Renal cortical epithelial cell (primary cell): ENCODE data around the gene STAB1. TPM values are rescaled to one million over a fixed set of nuclear protein-coding genes. Genes with fewer than 3 reads are reported as not detected.

Experiments used
- DNase-seq: peaks from one replicate; pipeline ENCODE4 v3.0.0-alpha.2; 2011; ENCODE audit warnings: low read depth
- total RNA-seq: library from RNA; depleted of rRNA; stranded (reverse); fragments of >200 nt; gene quantifications from 2 replicates; pipeline ENCODE4 v1.2.3, GENCODE V29; 2014

Gene STAB1
- total RNA-seq, 1 donor from 2014 or later, result 0.50 TPM

DNA sequence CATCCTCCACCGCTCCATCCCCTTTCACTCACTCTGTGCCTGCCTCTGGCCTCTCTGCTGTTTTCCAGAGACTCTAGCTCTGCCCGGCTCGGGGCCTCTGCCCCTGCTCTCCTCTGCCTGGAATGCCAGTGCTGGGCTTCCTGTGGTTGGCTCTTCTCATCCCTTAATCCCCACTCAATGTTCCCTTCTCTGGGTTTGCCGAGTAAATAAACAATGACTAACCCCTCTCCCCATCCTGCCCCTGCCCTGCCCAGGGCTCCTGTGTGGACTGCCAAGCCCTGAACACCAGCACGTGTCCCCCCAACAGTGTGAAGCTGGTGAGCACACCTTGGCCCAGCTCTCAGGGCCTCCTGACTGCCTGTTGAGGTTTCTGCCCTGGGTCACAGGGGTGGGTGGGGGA lies 12.2 kb downstream of the STAB1 start:
- peak; percentile 77 for DNase-seq

DNA sequence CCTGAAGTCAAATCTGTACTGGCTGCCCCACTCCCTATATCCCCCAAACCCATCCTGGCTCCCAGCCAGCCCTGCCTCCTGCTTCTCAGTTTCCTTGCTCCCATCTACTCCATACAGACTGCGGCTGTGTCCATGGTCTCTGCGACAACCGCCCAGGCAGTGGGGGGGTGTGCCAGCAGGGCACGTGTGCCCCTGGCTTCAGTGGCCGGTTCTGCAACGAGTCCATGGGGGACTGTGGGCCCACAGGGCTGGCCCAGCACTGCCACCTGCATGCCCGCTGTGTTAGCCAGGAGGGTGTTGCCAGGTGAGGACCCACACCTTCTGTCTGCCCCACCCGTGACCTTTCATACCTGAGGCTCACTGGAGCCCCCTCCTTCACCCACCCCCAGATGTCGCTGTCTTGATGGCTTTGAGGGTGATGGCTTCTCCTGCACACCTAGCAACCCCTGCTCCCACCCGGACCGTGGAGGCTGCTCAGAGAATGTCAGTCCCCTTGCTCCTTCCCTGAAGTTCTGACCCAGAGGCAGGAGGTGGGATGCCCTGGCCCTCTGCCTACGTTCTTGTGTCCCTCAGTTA lies 14.7 kb downstream of the STAB1 start:
- DNase-seq, result no peak

DNA sequence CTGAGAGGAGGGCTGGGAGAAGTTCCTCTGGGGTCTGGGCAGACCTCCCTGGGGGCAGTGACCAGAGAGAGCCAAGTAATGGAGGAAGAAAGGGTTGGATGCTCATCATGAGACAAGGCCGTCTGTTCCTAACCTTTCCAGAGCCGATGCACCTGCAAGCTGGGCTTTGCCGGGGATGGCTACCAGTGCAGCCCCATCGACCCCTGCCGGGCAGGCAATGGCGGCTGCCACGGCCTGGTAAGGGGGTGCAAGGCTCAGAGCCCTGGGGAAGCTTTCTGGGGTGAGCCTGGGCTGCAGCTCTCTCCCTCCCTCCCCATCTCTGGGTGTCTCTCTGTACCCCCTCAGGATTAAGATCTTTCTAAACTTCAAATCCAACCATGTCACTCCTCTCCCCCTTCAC lies 16.4 kb downstream of the STAB1 start:
- DNase-seq, result no peak

DNA sequence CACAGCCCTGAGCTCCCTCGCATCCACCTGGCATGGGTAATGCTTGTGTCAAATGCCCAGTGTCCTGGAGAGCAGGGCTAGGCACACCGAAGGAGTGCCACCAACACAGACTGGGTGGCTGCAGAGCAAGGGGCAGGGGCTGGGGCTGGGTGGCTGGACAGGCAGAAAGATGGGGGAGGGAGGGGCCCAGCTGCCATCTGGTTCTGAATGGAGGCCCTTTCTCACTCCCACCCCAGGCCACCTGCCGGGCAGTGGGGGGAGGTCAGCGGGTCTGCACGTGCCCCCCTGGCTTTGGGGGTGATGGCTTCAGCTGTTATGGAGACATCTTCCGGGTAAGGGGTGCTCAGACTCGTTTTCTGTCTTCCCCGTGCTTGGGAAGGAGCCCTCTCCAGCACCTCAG lies 17.0 kb downstream of the STAB1 start:
- DNase-seq, result no peak

DNA sequence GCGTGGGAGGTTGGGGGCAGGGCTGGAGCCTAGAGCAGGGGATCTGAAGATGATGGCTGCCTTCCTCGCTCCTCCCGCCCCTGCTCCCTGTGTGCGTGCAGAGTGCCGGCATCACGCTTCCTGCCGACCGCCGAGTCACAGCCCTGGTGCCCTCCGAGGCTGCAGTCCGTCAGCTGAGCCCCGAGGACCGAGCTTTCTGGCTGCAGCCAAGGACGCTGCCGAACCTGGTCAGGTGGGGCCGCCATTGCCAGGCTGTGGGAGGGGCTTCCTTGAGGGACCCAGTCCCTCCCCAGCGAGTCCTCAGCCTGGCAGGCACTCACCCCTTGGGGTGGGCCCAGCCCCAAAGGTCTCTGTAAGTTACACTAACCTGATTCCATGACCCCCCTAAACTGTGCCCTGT lies 17.6 kb downstream of the STAB1 start:
- DNase-seq, result no peak

DNA sequence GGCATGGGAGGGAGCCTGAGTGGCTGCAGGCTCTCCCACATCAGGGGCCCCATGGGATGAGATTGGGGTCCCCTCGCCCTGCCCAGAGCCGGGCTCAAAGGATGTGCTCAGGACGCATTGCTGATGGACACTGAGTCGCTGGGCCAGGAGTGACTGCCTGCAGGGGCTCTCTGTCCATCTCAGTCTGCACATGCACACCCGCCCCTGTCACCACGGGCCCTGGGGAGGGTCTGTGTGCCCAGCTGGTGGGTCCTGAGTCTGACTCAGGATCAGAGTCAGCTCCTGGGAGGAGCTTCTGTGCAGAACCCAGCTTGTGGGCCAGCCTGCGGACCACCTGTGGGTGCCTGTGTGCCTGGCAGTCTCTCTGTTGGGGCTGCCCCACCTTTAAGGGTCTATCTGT lies 18.1 kb downstream of the STAB1 start:
- DNase-seq, result no peak

DNA sequence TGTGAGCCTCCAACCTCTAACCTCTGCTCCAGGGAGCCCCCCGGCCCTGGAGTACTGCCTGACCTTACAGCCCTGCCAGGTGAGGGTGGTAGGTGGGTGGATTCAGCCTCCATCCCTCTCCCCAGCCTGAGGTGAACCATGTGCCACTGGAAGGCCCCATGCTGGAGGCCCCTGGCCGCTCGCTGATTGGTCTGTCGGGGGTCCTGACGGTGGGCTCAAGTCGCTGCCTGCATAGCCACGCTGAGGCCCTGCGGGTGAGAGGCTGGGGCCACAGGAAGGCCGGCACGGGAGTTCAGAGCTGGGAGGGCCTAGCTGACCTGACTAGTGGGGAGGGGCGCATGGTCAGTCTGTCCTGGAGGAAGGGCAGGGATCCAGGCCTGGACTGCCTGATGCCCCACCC lies 19.4 kb downstream of the STAB1 start:
- DNase-seq, result no peak

DNA sequence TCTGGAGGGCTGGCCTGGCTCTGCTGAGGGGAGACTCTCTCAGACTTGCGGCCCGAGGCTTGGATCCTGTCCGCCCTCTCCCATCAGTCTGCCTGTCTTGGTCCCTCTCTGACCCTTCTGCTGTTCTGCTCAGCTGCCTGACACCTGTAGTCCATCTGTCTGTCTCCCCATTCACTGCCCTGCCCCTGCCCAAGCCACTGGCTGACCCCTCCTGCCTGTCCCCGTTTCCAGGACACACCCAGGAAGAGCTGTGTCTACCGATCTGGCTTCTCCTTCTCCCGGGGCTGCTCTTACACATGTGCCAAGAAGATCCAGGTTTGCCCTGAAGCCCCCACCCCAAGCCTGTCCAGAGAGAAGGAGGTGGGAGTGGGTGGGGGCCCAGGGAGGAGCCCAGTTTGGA lies 20.1 kb downstream of the STAB1 start:
- no peak for DNase-seq

DNA sequence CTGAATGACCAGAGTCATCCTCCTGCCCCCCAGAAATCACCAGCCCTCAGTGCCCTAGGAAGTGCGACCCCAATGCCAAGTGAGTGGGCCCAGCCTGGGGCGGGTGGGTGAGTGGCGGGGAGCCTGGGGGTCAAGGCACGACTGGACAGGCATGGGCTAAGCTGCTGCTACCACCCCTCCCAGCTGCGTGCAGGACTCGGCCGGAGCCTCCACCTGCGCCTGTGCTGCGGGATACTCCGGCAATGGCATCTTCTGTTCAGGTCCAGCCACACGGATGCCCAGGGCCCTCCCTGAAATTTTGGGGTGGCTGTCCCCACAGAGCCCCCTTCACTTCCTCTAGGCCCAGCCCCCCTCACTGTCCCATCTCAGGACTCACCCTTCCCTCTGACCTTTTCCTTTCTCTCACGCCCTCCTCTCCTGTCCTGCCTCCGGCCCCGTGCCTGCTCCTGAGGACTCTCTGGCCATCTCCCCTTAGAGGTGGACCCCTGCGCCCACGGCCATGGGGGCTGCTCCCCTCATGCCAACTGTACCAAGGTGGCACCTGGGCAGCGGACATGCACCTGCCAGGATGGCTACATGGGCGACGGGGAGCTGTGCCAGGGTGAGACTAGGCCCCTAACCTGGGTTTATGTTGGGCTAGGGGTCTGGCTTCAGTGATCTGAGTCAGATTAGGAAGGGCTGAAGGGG lies 21.5 kb downstream of the STAB1 start:
- no peak for DNase-seq

DNA sequence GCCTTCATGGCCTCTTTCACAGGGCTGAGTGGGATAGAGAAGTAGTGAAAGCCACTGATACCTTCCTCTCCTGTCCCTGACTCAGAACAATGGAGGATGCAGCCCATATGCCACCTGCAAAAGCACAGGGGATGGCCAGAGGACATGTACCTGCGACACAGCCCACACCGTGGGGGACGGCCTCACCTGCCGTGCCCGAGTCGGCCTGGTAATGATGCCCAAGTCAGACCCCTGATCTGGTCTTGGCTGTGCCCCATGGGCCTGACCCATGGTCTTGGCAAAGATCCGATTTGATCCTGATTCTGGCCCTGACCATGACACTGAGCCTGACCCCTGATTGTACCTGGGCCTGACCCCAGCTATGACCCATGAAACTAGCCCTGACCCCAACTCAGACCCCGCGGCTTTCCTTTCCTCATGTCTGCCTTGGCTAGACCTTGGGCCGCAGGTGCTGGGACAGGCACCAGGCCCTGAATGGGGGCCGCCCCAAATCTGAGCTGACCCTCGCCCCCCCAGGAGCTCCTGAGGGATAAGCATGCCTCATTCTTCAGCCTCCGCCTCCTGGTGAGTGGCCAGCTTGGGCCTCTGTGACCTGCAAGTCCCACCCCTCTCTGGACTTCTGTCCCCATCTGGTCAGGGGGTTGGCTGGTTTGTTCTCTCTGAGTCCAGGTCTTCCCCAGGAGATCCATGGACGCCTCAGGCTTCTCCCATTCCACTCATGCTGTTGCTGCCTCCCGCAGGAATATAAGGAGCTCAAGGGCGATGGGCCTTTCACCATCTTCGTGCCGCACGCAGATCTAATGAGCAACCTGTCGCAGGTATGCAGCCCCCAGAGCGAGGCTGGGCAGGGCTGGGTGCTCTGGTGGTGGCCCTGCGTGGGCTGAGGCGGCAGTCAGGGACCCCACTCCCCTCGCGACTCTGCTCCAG lies 22.9 kb downstream of the STAB1 start:
- no peak for DNase-seq

DNA sequence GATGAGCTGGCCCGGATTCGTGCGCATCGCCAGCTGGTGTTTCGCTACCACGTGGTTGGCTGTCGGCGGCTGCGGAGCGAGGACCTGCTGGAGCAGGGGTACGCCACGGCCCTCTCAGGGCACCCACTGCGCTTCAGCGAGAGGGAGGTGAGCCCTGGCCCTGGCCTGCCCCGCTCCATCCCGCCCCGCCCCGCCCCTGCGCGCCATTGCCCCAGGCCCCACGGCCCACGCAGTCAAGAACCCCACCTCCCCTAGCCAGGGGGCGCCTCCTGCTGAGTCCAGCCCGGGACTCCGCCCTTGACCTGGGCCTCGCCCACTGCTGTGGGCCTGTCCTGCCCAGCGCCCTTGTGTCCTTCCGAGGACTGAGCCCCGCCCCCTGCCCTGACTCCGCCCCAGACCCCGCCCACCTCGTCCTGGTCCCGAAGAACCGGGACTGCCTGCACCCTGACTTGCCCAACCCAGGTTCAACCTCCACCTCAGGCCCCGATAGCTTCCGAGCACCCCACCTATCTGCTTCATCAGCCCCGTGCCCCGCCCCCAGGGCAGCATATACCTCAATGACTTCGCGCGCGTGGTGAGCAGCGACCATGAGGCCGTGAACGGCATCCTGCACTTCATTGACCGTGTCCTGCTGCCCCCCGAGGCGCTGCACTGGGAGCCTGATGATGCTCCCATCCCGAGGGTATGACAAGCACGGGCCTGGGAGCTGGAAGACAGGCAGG lies 23.7 kb downstream of the STAB1 start:
- DNase-seq, result peak; percentile 15

DNA sequence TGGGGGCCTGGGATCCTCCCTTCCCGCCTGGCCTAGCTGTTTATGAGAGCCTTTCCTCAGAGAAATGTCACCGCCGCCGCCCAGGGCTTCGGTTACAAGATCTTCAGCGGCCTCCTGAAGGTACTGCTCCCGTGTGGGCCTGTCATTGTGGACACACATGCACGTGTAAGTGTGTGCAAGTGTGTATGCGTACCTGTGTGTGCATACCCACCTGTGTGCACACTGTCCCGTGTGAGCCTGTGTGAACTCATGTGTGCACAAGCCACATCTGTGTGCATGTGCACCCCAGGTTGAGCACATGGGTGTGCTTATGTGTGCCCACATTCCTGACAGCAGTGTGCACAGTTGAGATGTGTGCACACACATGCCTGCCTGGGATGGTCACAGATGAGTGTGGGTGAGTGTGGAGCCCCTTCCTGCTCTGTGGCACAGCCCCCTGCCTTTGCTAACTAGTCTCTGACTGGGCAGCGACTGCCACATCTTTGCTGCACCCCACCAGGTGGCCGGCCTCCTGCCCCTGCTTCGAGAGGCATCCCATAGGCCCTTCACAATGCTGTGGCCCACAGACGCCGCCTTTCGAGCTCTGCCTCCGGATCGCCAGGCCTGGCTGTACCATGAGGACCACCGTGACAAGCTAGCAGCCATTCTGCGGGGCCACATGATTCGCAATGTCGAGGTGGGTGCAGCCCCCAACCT lies 24.5 kb downstream of the STAB1 start:
- no peak for DNase-seq

DNA sequence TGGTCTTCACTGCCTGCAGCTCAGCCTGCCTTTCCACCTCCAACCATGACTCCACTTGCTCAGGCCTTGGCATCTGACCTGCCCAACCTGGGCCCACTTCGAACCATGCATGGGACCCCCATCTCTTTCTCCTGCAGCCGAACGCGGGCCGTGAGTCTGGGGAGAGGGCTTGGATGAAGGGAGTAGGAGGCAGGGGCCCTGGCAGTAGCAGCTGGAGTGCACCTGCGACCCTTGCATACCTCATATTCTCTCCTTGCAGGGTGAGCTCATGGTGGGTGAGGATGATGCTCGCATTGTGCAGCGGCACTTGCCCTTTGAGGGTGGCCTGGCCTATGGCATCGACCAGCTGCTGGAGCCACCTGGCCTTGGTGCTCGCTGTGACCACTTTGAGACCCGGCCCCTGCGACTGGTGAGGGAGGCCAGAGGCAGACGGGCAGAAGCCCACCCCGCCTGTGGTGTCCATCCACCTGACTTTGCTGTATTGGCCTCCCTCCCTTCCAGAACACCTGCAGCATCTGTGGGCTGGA lies 25.1 kb downstream of the STAB1 start:
- no peak for DNase-seq

DNA sequence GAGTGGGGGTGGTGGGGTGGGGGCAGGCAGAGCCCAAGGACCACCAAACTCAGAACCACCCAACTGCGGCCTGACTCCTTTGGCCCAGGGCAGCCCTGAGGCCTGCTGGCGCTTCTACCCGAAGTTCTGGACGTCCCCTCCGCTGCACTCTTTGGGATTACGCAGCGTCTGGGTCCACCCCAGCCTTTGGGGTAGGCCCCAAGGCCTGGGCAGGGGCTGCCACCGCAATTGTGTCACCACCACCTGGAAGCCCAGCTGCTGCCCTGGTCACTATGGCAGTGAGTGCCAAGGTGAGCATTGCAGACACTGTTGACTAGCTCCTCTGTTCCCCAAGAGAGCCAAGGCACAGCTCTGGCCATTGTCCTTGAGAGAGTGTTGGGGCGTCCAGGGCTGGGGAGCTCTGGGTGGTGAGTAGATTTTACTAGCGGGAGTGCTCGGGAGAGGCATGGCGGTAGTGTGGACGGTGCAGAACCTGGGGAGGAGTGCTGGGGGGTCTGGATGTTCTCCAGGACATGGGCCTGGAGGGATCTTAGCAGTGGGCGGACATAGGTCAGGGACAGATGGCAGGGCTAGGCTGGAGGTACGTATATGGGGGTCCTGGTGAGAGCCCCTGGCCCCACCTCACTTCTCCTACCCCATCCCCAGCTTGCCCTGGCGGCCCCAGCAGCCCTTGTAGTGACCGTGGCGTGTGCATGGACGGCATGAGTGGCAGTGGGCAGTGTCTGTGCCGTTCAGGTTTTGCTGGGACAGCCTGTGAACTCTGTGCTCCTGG lies 25.8 kb downstream of the STAB1 start:
- DNase-seq, result no peak

DNA sequence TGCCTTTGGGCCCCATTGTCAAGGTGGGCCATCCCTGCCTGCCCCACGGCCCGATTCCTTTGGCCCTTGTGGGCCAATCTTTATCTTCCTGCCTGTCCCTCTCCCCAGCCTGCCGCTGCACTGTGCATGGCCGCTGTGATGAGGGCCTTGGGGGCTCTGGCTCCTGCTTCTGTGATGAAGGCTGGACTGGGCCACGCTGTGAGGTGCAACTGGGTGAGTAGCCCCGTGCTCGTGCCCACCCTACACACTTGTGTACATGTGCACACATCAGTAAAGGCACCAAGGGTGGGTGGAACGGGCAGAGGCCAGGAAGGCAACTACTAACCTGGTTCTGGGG lies 26.3 kb downstream of the STAB1 start:
- no peak for DNase-seq

DNA sequence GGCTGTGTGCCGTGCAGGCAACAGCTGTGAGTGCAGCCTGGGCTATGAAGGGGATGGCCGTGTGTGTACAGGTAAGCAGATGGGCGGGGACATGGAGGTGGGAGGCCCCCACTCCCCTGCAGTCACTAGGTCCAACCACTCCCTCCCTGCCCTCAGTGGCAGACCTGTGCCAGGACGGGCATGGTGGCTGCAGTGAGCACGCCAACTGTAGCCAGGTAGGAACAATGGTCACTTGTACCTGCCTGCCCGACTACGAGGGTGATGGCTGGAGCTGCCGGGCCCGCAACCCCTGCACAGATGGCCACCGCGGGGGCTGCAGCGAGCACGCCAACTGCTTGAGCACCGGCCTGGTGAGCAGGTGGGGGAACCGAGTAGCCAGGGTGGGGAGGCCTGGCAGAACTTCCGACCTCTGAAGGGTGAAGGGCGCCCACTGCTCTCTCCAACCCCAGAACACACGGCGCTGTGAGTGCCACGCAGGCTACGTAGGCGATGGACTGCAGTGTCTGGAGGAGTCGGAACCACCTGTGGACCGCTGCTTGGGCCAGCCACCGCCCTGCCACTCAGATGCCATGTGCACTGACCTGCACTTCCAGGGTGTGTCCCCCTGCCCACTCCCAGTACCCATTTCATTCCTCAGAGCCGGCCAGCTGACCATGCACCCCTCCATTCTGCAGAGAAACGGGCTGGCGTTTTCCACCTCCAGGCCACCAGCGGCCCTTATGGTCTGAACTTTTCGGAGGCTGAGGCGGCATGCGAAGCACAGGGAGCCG lies 26.9 kb downstream of the STAB1 start:
- DNase-seq, result no peak

DNA sequence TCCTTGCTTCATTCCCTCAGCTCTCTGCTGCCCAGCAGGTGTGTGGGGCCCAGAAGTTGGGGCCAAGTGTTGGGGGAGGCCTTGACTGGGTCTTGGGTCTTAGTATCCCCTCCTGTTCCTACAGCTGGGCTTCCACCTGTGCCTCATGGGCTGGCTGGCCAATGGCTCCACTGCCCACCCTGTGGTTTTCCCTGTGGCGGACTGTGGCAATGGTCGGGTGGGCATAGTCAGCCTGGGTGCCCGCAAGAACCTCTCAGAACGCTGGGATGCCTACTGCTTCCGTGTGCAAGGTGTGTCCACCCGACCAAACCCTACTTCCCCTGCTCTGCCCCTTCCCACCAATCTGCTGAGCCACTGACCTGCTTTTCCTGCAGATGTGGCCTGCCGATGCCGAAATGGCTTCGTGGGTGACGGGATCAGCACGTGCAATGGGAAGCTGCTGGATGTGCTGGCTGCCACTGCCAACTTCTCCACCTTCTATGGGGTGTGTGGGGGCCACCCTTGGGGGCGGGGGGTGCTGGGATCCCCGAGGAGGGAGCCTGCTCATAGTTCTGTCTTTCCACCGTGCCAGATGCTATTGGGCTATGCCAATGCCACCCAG lies 27.6 kb downstream of the STAB1 start:
- no peak for DNase-seq

DNA sequence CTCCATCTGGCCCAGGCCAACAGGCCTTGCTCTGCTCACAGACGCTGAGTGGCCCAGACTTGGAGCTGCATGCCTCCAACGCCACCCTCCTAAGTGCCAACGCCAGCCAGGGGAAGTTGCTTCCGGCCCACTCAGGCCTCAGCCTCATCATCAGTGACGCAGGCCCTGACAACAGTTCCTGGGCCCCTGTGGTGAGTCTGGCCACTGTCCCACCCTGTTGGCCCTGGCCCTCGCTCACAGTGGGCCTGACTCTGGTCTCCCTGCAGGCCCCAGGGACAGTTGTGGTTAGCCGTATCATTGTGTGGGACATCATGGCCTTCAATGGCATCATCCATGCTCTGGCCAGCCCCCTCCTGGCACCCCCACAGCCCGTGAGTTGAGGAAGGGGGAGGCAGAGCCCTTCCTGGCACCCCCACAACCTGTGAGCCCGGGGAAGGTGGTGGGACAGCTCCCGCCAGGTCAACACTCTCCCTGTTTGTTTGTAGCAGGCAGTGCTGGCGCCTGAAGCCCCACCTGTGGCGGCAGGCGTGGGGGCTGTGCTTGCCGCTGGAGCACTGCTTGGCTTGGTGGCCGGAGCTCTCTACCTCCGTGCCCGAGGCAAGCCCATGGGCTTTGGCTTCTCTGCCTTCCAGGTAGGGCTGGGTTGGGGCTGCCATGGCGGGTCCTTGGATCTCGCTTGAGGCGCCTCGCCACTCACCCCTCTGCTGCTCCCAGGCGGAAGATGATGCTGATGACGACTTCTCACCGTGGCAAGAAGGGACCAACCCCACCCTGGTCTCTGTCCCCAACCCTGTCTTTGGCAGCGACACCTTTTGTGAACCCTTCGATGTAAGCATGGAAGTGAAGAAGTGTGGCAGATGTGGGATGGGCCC lies 28.5 kb downstream of the STAB1 start:
- DNase-seq, result no peak
